Measurements from ENCODE around the gene SLC16A12. TPM values are rescaled to one million over a fixed set of nuclear protein-coding genes. Genes with fewer than 3 reads are reported as not detected.

Gene SLC16A12
- total RNA-seq, 1 experiment from 2014 or later = 10.9 TPM

DNA sequence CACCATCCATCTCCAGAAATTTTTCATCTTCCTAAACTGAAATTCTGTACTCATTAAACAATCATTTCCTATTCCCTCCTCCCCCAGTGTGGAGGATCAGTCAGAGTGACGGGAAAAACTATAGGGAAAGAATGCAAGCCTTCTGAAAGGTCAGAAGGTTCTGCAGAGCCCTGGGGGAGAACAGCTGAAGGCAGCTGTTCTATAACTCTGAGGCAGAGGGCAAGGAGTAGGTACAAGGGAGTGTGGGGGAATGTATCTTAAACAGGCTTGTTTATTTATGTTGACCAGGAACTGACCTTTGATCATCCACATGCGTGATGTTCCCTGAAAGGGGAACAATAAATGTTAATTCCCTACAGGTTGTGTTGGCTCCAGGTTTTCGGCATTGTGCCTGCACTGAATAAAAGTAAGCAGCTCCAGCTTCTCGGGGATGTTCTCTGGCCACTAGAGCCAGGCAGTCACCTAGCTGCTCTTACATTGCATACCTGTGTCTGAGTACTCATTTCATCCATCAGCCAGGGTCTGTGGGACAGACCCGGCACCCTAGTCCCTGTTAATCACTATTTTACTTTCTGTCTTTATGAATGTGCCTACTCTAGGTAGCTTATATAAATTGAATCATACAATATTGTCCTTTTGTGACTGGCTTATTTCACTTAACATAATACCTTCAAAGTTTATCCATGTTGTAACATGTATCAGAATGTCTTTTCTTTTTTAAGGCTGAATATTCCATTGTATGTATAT is 137.2 kb downstream of the SLC16A12 start:
- DNase-seq (ENCODE audit: low spot score) (no peak), ATAC-seq (no peak)
- H3K27ac Mint-ChIP-seq = no peak overlapping the region
- ChIA-PET POLR2A (no interaction called here), CTCF (no interaction called here)
- TF ChIP-seq IRF2 (CRISPR knock-in tag; IDR thresholded peaks at IDR 0.05; ENCODE audit: borderline replicate concordance, low read depth) (no peak), SMAD3 (CRISPR knock-in tag; IDR thresholded peaks at IDR 0.05; ENCODE audit: borderline replicate concordance) (no peak), CREM (CRISPR knock-in tag; IDR thresholded peaks at IDR 0.05) (no peak), FOXJ3 (CRISPR knock-in tag; IDR thresholded peaks at IDR 0.05; ENCODE audit: borderline replicate concordance) (no peak), JUN (CRISPR knock-in tag; IDR thresholded peaks at IDR 0.05) (no peak)
- TF ChIP-seq, protein P1, sequence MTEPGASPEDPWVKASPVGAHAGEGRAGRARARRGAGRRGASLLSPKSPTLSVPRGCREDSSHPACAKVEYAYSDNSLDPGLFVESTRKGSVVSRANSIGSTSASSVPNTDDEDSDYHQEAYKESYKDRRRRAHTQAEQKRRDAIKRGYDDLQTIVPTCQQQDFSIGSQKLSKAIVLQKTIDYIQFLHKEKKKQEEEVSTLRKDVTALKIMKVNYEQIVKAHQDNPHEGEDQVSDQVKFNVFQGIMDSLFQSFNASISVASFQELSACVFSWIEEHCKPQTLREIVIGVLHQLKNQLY (CRISPR knock-in tag; IDR thresholded peaks at IDR 0.05) = no peak
- TF ChIP-seq, protein P2, sequence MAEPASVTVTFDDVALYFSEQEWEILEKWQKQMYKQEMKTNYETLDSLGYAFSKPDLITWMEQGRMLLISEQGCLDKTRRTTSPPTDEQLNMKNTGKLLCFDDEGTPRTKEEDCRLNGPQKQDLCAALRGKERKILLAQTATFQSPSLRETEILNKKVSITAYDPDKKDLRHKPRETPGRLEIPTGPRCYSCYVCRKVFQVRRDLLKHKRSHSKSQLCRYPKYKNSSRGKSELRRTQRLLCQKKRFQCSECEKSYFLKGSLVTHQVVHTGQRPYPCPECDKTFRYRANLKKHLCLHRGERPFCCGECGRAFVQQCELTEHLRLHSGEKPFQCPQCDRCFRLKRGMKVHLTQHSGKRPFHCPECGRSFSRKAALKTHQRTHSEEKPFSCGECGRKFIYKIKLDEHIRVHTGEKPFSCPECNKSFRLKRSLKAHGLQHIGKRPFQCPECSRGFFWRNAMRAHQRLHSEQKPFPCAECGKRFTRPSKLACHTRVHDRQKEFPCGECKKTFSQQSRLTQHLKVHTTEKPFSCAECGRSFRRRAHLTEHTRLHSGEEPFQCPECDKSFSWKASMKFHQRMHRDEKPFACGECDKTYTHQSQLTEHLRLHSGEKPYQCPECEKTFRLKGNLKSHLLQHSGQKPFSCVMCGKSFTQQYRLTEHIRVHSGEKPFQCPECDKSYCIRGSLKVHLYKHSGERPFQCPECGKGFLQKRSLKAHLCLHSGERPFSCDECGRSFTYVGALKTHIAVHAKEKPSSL (CRISPR knock-in tag; conservative IDR thresholded peaks at IDR 0.05) = no peak
- TF ChIP-seq, protein P3, sequence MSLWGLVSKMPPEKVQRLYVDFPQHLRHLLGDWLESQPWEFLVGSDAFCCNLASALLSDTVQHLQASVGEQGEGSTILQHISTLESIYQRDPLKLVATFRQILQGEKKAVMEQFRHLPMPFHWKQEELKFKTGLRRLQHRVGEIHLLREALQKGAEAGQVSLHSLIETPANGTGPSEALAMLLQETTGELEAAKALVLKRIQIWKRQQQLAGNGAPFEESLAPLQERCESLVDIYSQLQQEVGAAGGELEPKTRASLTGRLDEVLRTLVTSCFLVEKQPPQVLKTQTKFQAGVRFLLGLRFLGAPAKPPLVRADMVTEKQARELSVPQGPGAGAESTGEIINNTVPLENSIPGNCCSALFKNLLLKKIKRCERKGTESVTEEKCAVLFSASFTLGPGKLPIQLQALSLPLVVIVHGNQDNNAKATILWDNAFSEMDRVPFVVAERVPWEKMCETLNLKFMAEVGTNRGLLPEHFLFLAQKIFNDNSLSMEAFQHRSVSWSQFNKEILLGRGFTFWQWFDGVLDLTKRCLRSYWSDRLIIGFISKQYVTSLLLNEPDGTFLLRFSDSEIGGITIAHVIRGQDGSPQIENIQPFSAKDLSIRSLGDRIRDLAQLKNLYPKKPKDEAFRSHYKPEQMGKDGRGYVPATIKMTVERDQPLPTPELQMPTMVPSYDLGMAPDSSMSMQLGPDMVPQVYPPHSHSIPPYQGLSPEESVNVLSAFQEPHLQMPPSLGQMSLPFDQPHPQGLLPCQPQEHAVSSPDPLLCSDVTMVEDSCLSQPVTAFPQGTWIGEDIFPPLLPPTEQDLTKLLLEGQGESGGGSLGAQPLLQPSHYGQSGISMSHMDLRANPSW (CRISPR knock-in tag; conservative IDR thresholded peaks at IDR 0.05; ENCODE audit: low read depth) = no peak
- H3K27me3 Mint-ChIP-seq (ENCODE audit: low read depth) = no peaks in the 10 kb centered on the region
- H3K9me3 Mint-ChIP-seq = peaks cover 34% of the 10 kb centered on the region
- H3K4me3 Mint-ChIP-seq = no peak overlapping the region
- peaks cover under 1% of the 10 kb centered on the region for H3K4me1 Mint-ChIP-seq
- peaks cover 20% of the 10 kb centered on the region for H3K36me3 Mint-ChIP-seq

DNA sequence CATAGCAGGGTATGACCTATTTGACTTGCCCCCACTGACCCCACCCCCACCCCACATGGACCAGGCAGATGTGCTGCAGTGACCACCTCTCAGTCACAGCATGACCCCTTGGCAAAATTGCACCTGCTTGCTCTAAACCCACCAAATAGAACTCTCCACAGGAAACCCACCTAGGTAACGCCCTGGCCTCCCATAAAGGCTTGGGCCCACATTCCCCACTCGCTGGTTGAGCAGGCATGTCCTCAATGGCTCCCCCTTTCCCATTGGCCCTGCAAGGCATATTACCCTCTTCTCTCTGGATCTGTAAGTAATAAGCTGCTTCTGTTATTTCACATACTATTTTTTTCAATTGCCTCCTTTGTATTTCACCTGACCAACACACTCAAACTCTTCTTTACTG is 140.3 kb downstream of the SLC16A12 start:
- H3K36me3 Mint-ChIP-seq = peaks cover 20% of the 10 kb centered on the region
- H3K27ac Mint-ChIP-seq = no peak overlapping the region
- peaks cover 34% of the 10 kb centered on the region for H3K9me3 Mint-ChIP-seq
- no peak for ATAC-seq
- ChIA-PET POLR2A (no interaction called here), CTCF (no interaction called here)
- TF ChIP-seq NFE2L1 (CRISPR knock-in tag; IDR thresholded peaks at IDR 0.05) = no peak
- TF ChIP-seq, protein P2 (CRISPR knock-in tag; conservative IDR thresholded peaks at IDR 0.05) = no peak
- TF ChIP-seq, protein P4, sequence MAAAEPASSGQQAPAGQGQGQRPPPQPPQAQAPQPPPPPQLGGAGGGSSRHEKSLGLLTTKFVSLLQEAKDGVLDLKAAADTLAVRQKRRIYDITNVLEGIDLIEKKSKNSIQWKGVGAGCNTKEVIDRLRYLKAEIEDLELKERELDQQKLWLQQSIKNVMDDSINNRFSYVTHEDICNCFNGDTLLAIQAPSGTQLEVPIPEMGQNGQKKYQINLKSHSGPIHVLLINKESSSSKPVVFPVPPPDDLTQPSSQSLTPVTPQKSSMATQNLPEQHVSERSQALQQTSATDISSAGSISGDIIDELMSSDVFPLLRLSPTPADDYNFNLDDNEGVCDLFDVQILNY (CRISPR knock-in tag; IDR thresholded peaks at IDR 0.05) = no peak
- no peak for TF ChIP-seq OVOL2 (CRISPR knock-in tag; IDR thresholded peaks at IDR 0.05; ENCODE audit: borderline replicate concordance)
- TF ChIP-seq, protein P5, sequence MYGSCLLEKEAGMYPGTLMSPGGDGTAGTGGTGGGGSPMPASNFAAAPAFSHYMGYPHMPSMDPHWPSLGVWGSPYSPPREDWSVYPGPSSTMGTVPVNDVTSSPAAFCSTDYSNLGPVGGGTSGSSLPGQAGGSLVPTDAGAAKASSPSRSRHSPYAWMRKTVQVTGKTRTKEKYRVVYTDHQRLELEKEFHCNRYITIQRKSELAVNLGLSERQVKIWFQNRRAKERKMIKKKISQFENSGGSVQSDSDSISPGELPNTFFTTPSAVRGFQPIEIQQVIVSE (CRISPR knock-in tag; IDR thresholded peaks at IDR 0.05; ENCODE audit: borderline replicate concordance) = no peak
- no peak for TF ChIP-seq ZNF671 (CRISPR knock-in tag; IDR thresholded peaks at IDR 0.05)
- TF ChIP-seq, protein P6, sequence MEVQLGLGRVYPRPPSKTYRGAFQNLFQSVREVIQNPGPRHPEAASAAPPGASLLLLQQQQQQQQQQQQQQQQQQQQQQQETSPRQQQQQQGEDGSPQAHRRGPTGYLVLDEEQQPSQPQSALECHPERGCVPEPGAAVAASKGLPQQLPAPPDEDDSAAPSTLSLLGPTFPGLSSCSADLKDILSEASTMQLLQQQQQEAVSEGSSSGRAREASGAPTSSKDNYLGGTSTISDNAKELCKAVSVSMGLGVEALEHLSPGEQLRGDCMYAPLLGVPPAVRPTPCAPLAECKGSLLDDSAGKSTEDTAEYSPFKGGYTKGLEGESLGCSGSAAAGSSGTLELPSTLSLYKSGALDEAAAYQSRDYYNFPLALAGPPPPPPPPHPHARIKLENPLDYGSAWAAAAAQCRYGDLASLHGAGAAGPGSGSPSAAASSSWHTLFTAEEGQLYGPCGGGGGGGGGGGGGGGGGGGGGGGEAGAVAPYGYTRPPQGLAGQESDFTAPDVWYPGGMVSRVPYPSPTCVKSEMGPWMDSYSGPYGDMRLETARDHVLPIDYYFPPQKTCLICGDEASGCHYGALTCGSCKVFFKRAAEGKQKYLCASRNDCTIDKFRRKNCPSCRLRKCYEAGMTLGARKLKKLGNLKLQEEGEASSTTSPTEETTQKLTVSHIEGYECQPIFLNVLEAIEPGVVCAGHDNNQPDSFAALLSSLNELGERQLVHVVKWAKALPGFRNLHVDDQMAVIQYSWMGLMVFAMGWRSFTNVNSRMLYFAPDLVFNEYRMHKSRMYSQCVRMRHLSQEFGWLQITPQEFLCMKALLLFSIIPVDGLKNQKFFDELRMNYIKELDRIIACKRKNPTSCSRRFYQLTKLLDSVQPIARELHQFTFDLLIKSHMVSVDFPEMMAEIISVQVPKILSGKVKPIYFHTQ (CRISPR knock-in tag; IDR thresholded peaks at IDR 0.05) = no peak
- TF ChIP-seq GABPB1 (CRISPR knock-in tag; IDR thresholded peaks at IDR 0.05) = no peak
- no peak for TF ChIP-seq FOXK1 (CRISPR knock-in tag; IDR thresholded peaks at IDR 0.05)
- no peak for TF ChIP-seq ZBTB21 (CRISPR knock-in tag; IDR thresholded peaks at IDR 0.05; ENCODE audit: borderline replicate concordance)
- TF ChIP-seq, protein P7, sequence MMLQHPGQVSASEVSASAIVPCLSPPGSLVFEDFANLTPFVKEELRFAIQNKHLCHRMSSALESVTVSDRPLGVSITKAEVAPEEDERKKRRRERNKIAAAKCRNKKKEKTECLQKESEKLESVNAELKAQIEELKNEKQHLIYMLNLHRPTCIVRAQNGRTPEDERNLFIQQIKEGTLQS (CRISPR knock-in tag; conservative IDR thresholded peaks at IDR 0.05) = no peak
- no peak for TF ChIP-seq CREB1 (CRISPR knock-in tag; IDR thresholded peaks at IDR 0.05)
- TF ChIP-seq TCF7 (CRISPR knock-in tag; IDR thresholded peaks at IDR 0.05; ENCODE audit: low read depth) = no peak
- no peak overlapping the region for H3K4me3 Mint-ChIP-seq
- peaks cover 12% of the 10 kb centered on the region for H3K4me1 Mint-ChIP-seq
- DNase-seq (ENCODE audit: low spot score) = no peak
- H3K27me3 Mint-ChIP-seq (ENCODE audit: low read depth) = no peaks in the 10 kb centered on the region
